ENCODE measurements around the gene TUT4.

TUT4 gene

GRCh38 chr1:52416811-52417210 is 136.1 kb downstream of the TUT4 start:
- no peak for DNase-seq (ENCODE audit: low read depth in 1 of 2, low spot score in 1 of 2)

GRCh38 chr1:52414942-52415341 is 137.9 kb downstream of the TUT4 start:
- no peak for DNase-seq (ENCODE audit: low read depth in 1 of 2, low spot score in 1 of 2)

DNA sequence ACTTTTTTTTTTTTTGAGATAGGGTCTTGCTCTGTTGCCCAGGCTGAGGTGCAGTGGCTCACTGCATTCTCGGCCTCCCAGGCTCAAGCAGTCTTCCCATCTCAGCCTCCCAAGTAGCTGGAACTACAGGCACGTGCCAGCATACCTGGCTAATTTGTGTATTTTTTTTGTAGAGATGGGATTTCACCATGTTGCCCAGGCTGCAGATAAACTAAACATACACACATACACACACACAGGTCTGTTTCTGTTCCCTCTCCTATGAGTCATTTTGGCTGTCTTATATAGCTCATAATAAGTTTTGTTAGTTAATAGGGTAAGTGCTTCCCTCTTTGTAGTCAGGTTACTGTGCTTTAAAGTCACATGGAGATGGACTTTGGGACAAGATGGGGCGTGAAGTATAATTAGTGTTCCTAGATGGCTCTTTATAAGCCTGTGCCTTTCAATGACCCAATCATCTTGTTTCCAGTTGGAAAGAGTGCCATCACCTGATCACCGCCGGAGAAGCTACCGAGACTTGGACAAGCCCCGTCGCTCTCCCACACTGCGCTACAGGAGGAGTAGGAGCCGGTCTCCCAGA is 139.4 kb downstream of the TUT4 start:
- no peak for DNase-seq (ENCODE audit: low read depth in 1 of 2, low spot score in 1 of 2)

GRCh38 chr1:52404975-52405338 is 147.9 kb downstream of the TUT4 start:
- DNase-seq (ENCODE audit: low read depth in 1 of 2, low spot score in 1 of 2), result no peak

DNA sequence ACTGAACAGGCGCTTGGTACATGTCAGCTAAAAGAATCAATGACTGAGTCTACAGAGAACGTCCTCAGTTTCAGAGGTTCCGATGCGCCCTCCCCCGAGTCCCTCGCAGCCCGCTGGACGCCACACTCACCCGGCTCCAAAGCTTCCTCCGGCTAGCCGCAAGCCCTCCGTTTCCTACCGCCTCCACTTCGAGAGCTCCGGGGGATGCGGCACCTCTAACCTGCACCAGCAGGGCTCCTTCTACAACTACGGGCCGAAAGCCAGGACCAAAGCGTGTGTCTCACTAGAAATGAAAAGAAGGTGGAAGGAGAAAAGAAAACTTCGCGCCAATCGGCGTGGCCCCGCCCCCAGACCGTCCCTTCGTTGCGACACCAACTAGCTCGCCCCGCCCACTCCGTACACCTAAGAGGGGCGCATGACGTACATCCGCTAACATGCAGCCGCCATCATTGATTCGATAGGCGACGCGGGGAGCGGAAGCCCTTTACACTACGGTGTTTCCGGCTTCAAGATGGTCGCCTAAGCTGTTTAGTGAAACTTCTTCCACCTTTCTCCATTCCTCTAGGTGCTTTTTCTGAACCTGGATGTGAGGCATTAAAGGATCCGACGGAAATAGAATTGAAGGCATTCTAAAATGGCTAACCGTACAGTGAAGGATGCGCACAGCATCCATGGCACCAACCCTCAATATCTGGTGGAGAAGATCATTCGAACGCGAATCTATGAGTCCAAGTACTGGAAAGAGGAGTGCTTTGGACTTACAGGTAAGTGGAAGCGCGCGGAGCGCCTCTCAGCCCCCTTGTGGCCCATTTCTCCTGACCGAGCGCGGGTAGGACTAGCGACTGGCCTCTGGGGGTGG is 148.5 kb downstream of the TUT4 start, which contains the start of the genes ORC1 and PRPF38A:
TSS of gene ORC1 (minus strand) at position 308 of the 859 bp plus-strand sequence. CDS start 2,200 bp downstream, outside the sequence.
TSS of gene PRPF38A (plus strand) at position 487 of the 859 bp plus-strand sequence. CDS start at position 635, 148 bp downstream.
- peak; percentile 95 to 97 for DNase-seq (ENCODE audit: low read depth in 1 of 2, low spot score in 1 of 2)

DNA sequence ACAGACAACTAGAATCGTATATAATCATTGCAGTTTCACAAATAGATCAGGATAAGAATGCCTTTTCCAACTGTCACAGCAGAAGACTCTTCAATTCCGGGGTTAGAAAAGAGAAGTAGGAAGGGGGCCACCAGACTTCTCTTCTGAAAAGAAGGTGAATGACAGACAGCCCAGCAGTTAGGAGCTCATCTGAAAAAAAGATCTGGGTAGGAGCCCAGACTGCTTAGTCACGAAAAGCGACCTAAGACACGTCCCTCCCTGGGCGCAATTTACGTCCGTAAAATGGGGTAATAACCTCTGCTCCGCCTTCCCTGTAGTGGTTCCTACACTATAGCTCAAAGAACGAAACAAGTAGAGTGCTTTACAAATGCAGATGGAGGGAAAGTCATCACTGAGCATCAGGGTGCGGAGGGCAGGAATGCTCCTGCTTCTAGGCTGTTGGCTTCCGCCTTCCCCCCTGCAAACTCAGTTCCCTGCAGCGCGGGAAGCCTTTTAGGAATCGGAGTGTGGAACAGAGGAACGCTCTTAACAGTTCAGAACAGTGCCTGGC is 149.3 kb downstream of the TUT4 start:
- peak in 1 of 2 donors; percentile 50 for DNase-seq (ENCODE audit: low read depth in 1 of 2, low spot score in 1 of 2)

DNA sequence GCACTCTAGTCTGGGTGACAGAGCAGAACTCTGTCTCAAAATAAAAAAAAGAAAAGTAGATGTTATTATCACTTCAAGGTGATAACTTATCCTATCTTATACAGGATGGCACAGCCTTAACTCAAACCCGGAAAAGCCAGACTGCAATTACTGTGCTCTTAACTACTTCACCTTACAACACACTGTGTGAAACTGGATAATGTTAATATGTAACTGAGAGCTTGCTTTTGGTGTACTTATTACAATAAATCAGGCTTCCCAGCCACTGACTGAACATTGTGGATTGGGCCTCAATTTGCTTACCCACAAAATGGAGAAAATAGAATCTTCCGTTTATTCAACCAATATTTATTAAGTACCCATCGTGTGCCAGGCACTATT is 150.0 kb downstream of the TUT4 start:
- no peak for DNase-seq (ENCODE audit: low read depth in 1 of 2, low spot score in 1 of 2)

DNA sequence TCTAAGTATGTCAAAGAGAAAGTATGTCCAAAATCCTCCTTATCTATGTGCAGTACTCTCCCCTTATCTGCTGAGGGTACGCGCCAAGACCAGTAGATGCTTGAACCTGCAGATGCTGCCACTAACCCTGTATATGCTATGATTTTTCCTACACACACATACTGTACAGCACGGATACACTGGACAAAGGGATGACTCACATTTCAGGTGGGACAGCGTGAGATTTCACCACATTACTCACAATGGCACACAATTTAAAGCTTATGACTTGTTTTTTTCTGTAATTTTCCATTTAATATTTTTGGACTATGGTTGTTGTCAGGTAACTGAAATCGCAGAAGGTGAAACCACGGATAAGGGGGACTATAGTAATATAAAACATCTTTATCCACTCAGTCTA is 152.8 kb downstream of the TUT4 start:
- no peak for DNase-seq (ENCODE audit: low read depth in 1 of 2, low spot score in 1 of 2)

DNA sequence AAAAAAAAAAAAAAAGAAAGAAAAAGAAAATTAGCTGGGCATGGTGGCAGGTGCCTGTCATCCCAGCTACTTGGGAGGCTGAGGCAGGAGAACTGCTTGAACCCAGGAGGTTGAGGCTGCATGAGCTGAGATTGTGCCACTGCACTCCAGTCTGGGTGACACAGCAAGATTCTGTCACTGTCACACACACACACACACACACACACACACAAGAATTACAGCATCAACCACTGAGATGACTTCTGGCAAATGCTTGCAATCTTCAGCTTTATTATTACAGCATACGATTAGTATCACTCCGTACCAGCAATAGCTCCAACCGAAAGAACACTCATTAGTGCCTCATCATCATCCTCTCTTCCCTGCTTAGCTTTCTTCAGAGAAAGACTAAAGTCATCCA is 153.3 kb downstream of the TUT4 start:
- DNase-seq (ENCODE audit: low read depth in 1 of 2, low spot score in 1 of 2), result no peak

DNA sequence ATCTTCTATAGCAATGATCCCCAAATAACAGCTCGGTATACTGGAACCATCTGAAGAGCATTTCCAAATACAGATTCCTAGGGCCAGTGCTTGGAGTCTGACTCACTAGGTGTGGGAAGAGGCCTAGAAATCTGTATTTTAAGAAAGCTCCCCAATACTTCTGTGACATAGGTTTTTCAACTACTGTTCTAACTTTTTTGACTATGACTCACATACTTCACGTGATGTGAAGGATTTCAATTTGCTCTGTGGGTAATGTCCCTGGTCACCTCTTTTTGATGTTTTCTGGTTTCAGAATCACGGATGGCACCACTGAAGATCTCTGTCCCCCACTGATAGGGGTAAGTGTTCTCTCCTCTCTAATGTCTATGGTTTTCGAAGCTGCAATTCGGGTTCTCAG is 159.7 kb downstream of the TUT4 start:
- no peak for DNase-seq (ENCODE audit: low read depth in 1 of 2, low spot score in 1 of 2)

DNA sequence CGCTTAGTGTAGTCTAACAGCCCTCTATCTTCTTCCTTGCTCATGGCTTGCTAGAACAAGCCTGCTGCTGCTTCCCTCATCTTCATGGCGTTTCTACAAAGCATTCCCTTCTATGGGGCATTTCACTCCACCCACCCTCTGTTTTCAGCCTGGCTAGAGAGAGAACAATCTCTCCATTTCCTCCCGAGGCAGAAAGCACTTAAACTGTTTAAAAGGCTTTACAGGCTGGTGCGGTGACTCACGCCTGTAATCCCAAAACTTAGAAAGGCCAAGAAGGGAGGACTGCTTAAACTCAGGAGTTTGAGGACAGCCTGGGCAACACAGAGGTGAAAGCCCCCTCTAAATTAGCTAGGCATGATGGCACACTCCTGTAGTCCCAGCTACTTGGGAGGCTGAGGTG is 166.4 kb downstream of the TUT4 start:
- DNase-seq (ENCODE audit: low read depth in 1 of 2, low spot score in 1 of 2), result no peak

GRCh38 chr1:52385376-52385775 is 167.5 kb downstream of the TUT4 start:
- no peak for DNase-seq (ENCODE audit: low read depth in 1 of 2, low spot score in 1 of 2)

All from activated CD4-positive, alpha-beta T cell treated with anti-CD3 and anti-CD28 coated beads, Interleukin-2, amount 50 U/mL, for 24 hours (primary cell).